22Rv1 (cell line): Measurements from ENCODE around the gene WASL.

Experiments
- H3K27ac ChIP-seq: fragments of 450-650 bp; 2 replicates; pipeline ENCODE4 v1.5.1; 2017
- ZFX ChIP-seq: fragments of 450-650 bp; IDR thresholded peaks from 2 replicates; pipeline ENCODE4 v1.6.1; 2017; ENCODE audit warnings: antibody characterized with exemption, borderline replicate concordance
- TF ChIP-seq, protein P1 (sequence below): fragments of 450-650 bp; IDR thresholded peaks from 2 replicates; pipeline ENCODE4 v1.5.1; 2017; ENCODE audit warnings: mild to moderate bottlenecking

Gene WASL

DNA sequence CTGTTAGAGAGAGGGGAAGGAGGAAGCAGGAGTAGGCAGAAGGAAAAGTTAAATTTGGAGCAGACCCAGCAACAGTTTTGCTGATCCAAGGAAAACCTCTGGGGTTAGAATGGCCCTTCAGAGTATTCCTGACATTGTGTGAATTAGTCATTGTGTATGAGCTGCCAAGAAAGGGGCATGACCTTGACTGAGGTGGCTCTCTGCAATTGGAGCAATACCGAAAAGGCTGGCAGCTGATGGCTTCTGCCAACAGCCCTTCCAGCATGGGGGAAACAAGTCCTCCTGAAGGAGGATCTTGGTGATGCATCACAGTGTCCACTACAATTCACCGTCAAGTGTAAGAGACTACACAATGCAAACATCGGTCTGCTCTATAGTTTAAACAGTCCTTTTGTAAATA, 20.6 kb upstream of the WASL start:
- TF ChIP-seq, protein P1, sequence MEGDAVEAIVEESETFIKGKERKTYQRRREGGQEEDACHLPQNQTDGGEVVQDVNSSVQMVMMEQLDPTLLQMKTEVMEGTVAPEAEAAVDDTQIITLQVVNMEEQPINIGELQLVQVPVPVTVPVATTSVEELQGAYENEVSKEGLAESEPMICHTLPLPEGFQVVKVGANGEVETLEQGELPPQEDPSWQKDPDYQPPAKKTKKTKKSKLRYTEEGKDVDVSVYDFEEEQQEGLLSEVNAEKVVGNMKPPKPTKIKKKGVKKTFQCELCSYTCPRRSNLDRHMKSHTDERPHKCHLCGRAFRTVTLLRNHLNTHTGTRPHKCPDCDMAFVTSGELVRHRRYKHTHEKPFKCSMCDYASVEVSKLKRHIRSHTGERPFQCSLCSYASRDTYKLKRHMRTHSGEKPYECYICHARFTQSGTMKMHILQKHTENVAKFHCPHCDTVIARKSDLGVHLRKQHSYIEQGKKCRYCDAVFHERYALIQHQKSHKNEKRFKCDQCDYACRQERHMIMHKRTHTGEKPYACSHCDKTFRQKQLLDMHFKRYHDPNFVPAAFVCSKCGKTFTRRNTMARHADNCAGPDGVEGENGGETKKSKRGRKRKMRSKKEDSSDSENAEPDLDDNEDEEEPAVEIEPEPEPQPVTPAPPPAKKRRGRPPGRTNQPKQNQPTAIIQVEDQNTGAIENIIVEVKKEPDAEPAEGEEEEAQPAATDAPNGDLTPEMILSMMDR: no peak
- no peak for TF ChIP-seq ZFX
- no peak overlapping the region for H3K27ac ChIP-seq

DNA sequence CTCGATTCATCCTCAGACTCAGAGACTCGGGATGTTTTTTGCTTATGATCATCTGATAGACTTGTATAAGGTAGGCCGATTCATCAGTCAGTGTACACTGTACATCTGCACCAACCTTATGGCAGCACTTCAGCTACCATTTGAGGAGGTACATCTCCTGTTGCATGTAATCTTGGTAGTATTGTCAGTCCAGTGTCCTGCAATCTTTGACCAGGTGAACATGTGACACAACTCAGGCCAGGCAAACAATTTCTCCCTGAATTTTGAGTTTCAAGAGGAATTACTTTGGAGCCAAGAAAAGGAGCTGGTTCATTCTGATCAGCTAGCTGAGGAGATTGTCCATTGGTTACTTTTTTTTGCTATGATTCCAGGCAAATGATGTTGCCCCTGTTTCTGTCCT, 19.7 kb upstream of the WASL start:
- H3K27ac ChIP-seq: no peak overlapping the region
- TF ChIP-seq, protein P1: no peak
- TF ChIP-seq ZFX: no peak

DNA sequence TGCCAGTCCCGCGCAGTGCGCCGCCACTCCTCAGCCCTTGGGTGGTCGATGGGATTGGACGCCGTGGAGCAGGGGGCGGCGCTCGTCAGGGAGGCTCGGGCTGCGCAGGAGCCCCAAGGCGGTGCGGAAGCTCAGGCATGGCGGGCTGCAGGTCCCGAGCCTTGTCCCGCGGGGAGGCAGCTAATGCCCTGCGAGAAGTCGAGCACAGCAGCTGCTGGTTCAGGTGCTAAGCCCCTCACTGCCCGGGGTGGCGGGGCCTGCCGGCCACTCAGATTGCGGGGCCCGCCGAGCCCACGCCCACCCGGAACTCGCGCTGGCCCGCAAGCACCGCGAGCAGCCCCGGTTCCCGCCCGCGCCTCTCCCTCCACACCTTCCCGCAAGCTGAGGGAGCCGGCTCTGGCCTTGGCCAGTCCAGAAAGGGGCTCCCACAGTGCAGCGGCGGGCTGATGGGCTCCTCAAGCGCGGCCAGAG, 14.4 kb upstream of the WASL start:
- TF ChIP-seq, protein P1: no peak
- no peak for TF ChIP-seq ZFX
- H3K27ac ChIP-seq: no peak overlapping the region

DNA sequence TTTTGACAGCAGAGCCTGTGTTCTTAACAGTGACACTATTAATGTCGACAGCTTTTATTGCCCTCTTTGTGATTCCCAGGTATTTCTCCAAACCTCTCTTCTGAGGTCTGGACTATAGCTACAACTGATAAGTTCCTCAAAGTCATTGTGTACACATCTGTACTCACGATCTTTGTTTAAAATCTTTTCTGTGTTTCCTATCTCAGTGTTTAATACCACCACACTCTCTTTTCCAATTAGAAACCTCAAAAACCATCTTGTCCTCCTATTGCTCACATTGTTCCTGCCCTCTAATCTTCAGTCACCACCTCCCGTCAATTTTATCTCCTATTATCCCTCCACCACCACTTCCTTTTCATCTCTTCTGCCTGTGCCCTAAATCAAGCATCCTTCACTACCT, 12.9 kb upstream of the WASL start:
- H3K27ac ChIP-seq: no peak overlapping the region
- no peak for TF ChIP-seq ZFX
- TF ChIP-seq, protein P1: no peak

DNA sequence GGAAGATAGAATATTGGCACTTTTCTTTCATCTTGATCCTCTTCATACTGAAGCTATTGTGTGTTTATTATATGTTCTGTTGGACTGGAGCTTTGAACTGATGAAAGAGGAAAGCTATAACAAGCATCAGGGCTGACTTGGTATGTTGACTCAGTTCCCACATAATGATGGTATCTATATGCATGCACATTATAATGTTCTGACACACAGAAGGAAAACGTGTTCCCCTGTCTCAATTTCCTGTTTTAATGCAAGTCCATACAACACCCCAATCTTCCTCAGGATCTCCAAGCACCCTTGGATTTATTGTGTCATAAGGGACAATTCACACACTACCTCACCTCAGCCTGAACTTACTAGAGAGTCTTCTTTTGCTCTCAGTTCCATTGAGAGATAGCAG, 8.3 kb upstream of the WASL start:
- no peak for TF ChIP-seq ZFX
- TF ChIP-seq, protein P1: no peak
- no peak overlapping the region for H3K27ac ChIP-seq

DNA sequence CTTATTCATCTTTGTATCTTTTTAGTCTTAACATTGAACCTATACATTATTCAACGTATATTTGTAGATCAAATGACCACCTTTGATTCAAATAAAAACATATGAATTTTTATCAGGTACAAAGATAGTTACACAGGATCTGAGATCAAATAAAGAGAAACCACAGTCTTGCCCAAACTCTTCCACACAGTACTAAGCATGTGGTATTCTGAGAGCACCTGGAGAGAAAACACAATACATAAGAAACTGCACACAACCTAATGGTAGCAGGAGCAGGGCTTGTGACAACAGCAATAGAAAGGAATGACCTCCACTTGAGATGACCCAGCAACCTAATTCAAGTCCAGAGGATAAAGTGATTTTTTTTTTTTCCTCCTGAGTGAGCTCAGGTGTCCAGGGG, 6.5 kb upstream of the WASL start:
- no peak for TF ChIP-seq ZFX
- TF ChIP-seq, protein P1: no peak
- H3K27ac ChIP-seq: no peak overlapping the region

DNA sequence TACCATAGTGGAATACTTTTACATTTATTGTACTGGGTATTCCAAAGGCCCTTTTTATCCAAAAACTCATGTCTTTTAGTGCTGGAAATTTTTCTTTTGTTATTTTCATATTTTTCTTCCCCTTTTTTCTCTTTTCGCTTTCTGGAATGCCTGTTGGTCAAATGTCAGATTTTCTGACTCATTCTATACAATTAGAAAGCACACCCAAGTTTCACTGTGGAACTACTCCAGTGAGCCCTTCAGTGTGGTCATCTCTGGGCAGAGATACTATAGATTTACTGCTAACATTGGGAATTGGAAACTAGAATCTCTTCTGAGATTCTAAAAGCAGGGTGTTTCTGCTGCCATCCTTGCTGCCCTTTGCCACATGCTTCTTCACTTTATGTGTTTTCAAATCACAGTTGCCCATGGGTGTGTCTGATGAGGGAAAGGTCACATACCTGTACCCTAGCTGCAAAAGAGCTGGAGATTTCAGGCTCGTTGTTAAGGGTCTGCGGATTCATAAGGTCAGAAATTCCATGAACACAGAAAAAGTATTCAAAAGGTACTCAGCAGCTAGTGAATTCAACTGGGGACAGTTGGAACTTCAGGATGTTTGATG, 5.6 kb upstream of the WASL start:
- no peak overlapping the region for H3K27ac ChIP-seq

More for the DNA sequence above, 5.6 kb upstream of the WASL start:
- TF ChIP-seq ZFX: no peak
- TF ChIP-seq, protein P1: no peak
